ENCODE results near the gene ETV6. TPM values are rescaled to one million over a fixed set of nuclear protein-coding genes. Genes with fewer than 3 reads are reported as not detected.

ETV6 gene
- total RNA-seq, 1 experiment from 2014 or later = 19.3 TPM

DNA sequence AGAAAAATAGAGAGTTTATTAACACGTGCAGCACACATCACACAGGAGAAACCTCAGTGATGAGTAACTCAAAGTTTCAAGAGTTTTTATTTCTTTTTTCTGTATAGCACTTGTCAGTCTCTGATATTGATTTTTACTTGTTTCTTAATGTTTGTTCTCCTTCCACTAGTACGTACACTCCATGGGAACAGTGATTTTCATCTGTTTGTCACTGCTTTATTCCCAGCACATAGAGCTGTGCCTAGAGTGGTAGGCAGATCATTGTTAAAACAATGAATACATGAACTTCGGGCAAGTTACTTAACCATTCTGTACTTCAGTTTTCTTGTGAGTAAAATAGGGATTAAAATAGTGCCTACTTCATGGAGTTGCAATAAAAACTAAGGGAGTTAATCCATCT lies 46.6 kb downstream of the ETV6 start:
- no TSS peak for BruUV-seq (replicated peaks)
- no peak overlapping the region for H3K27ac Mint-ChIP-seq (ENCODE audit: low read depth, unreplicated experiment)
- H3K27me3 Mint-ChIP-seq (ENCODE audit: insufficient read depth, unreplicated experiment) = no peaks in the 10 kb centered on the region
- H3K4me1 Mint-ChIP-seq (ENCODE audit: insufficient read depth, unreplicated experiment) = peaks cover 30% of the 10 kb centered on the region
- no peak overlapping the region for H3K4me3 Mint-ChIP-seq (ENCODE audit: unreplicated experiment)
- TF ChIP-seq, protein P1, sequence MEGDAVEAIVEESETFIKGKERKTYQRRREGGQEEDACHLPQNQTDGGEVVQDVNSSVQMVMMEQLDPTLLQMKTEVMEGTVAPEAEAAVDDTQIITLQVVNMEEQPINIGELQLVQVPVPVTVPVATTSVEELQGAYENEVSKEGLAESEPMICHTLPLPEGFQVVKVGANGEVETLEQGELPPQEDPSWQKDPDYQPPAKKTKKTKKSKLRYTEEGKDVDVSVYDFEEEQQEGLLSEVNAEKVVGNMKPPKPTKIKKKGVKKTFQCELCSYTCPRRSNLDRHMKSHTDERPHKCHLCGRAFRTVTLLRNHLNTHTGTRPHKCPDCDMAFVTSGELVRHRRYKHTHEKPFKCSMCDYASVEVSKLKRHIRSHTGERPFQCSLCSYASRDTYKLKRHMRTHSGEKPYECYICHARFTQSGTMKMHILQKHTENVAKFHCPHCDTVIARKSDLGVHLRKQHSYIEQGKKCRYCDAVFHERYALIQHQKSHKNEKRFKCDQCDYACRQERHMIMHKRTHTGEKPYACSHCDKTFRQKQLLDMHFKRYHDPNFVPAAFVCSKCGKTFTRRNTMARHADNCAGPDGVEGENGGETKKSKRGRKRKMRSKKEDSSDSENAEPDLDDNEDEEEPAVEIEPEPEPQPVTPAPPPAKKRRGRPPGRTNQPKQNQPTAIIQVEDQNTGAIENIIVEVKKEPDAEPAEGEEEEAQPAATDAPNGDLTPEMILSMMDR (IDR thresholded peaks at IDR 0.05; ENCODE audit: unreplicated experiment) = no peak
- POLR2A ChIA-PET = interaction anchor here (0.6 to 3.0 kb wide), 9 partner anchors 8 to 140 kb away, joined by 3 to 9 read pairs (median 3); no protein-coding TSS in a partner anchor
- CTCF ChIA-PET = interaction anchor here (1.1 to 1.6 kb wide), 2 partner anchors 11 to 42 kb away, joined by 3 to 4 read pairs; no protein-coding TSS in a partner anchor
- no peak for DNase-seq (ENCODE audit: unreplicated experiment)
- H3K36me3 Mint-ChIP-seq (ENCODE audit: insufficient read depth, unreplicated experiment) = no peaks in the 10 kb centered on the region
- no peaks in the 10 kb centered on the region for H3K9me3 Mint-ChIP-seq (ENCODE audit: unreplicated experiment)
- intact Hi-C loops (cut with micrococcal nuclease) = loop anchor here (5.0 kb wide), 1 partner anchor 44 kb away; no protein-coding TSS in a partner anchor

DNA sequence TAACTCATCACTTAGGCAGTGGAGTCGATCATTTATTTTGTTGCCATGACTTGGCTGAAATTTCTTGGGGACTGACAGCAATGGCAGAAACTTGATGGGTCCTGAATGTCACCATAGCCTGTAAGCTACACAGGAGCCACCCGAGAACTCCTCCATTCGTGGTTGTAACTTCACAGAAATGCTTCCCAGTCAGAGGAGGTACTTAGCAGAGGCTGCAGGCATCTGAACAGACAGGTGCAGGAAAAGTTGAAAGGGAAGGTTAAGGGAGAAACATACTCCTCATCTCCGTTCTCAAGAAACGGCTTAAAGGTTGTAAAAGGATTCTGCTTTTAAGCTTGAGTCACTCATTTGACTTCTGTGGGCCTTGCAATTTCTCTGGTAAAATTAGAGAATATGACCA lies 47.7 kb downstream of the ETV6 start:
- Mint-ChIP-seq H3K36me3 (ENCODE audit: insufficient read depth, unreplicated experiment) (no peaks in the 10 kb centered on the region), H3K27ac (ENCODE audit: low read depth, unreplicated experiment) (peak overlapping the region; percentile 88), H3K4me1 (ENCODE audit: insufficient read depth, unreplicated experiment) (peaks cover 37% of the 10 kb centered on the region), H3K4me3 (ENCODE audit: unreplicated experiment) (peak overlapping the region; percentile 30), H3K27me3 (ENCODE audit: insufficient read depth, unreplicated experiment) (no peaks in the 10 kb centered on the region), H3K9me3 (ENCODE audit: unreplicated experiment) (no peaks in the 10 kb centered on the region)
- ChIA-PET CTCF (interaction anchor here (1.6 kb wide), 1 partner anchor 12 kb away, joined by 4 read pairs; no protein-coding TSS in a partner anchor), POLR2A (interaction anchor here (0.8 to 3.0 kb wide), 6 partner anchors 9 to 99 kb away, joined by 3 to 9 read pairs (median 4); partner anchors contain the start of gene ETV6)
- intact Hi-C loops (cut with micrococcal nuclease) = loop anchor here (5.0 kb wide), 1 partner anchor 45 kb away; no protein-coding TSS in a partner anchor
- no peak for DNase-seq (ENCODE audit: unreplicated experiment)
- TF ChIP-seq, protein P1 (IDR thresholded peaks at IDR 0.05; ENCODE audit: unreplicated experiment) = no peak
- no TSS peak for BruUV-seq (replicated peaks)

DNA sequence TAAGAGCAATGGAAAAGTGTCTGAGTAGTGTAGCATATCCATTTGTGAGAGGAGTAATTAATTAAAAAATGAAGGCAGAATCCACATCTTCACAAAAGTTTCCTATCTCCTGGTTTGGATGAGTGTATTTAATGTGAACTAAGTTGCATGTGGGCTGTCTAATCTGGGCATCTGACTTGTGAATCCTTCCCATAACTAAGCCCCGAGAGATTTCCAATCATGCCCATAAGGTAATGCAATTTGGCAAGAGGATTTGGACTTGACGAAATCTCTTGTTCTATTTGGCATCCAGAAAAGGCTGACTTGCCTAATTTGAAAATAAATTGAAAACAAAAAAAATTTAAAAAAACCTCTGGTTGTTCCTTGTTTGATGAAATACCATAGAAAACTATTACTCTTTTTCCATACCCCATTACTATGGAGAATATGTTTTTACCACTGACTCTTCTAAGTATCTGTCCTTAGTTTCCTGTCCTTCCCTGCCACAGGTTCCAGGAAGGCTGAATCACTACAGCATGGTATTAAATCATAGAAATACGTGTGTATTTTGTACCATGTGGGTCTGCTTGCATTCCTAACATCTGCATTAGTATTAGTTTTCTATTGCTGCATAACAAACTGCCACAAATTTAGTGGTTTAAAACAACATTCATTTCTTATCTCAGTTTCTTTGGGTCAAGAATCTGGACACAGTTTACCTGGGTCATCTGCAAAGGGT lies 48.4 kb downstream of the ETV6 start:
- H3K4me3 Mint-ChIP-seq (ENCODE audit: unreplicated experiment) = peak overlapping the region; percentile 30
- no peaks in the 10 kb centered on the region for H3K36me3 Mint-ChIP-seq (ENCODE audit: insufficient read depth, unreplicated experiment)
- ChIA-PET POLR2A (interaction anchor here (0.8 to 3.0 kb wide), 4 partner anchors 13 to 49 kb away, joined by 3 to 9 read pairs (median 4); partner anchors contain the start of gene ETV6), CTCF (interaction anchor here (1.6 kb wide), 1 partner anchor 13 kb away, joined by 4 read pairs; no protein-coding TSS in a partner anchor)
- H3K27me3 Mint-ChIP-seq (ENCODE audit: insufficient read depth, unreplicated experiment) = no peaks in the 10 kb centered on the region
- intact Hi-C loops (cut with micrococcal nuclease) = loop anchor here (1.0 to 5.0 kb wide), 2 partner anchors 43 to 46 kb away; no protein-coding TSS in a partner anchor
- TF ChIP-seq, protein P1 (IDR thresholded peaks at IDR 0.05; ENCODE audit: unreplicated experiment) = no peak
- peaks cover 37% of the 10 kb centered on the region for H3K4me1 Mint-ChIP-seq (ENCODE audit: insufficient read depth, unreplicated experiment)
- peak overlapping the region; percentile 88 for H3K27ac Mint-ChIP-seq (ENCODE audit: low read depth, unreplicated experiment)
- DNase-seq (ENCODE audit: unreplicated experiment) = peak; percentile 83
- no peaks in the 10 kb centered on the region for H3K9me3 Mint-ChIP-seq (ENCODE audit: unreplicated experiment)
- BruUV-seq (replicated peaks) = TSS peak; percentile 97

DNA sequence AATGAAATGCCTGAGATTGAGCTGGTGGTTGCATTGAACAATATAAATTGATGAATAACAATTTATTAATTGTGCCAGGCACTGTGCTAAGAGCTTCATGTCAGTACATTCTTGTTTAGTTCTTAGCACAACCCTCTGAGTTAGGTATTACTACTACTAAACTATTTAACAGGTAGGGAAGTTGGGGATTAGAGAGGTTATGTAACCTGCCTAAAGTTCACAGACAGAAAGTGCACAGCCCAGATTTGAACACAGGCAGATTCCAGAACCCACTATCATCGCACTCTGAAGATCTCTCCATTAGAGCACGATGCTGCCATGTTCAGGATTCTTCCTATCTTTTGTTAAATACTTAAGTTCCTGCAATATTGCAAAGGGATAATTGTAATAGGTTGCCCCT lies 49.3 kb downstream of the ETV6 start:
- POLR2A ChIA-PET = interaction anchor here (0.5 to 1.3 kb wide), 7 partner anchors 15 to 674 kb away, joined by 3 to 5 read pairs (median 3); no protein-coding TSS in a partner anchor
- no peak for DNase-seq (ENCODE audit: unreplicated experiment)
- H3K36me3 Mint-ChIP-seq (ENCODE audit: insufficient read depth, unreplicated experiment) = no peaks in the 10 kb centered on the region
- TF ChIP-seq, protein P1 (IDR thresholded peaks at IDR 0.05; ENCODE audit: unreplicated experiment) = no peak
- no peak overlapping the region for H3K4me3 Mint-ChIP-seq (ENCODE audit: unreplicated experiment)
- H3K27ac Mint-ChIP-seq (ENCODE audit: low read depth, unreplicated experiment) = peak overlapping the region; percentile 88
- peaks cover 37% of the 10 kb centered on the region for H3K4me1 Mint-ChIP-seq (ENCODE audit: insufficient read depth, unreplicated experiment)
- intact Hi-C loops (cut with micrococcal nuclease) = loop anchor here (1.0 to 5.0 kb wide), 2 partner anchors 43 to 46 kb away; no protein-coding TSS in a partner anchor
- peaks cover under 1% of the 10 kb centered on the region for H3K9me3 Mint-ChIP-seq (ENCODE audit: unreplicated experiment)
- no TSS peak for BruUV-seq (replicated peaks)
- no peaks in the 10 kb centered on the region for H3K27me3 Mint-ChIP-seq (ENCODE audit: insufficient read depth, unreplicated experiment)
- CTCF ChIA-PET = no interaction called here

Data from MCF 10A (cell line).